Retinal pigment epithelial cell (primary cell): Measurements from ENCODE around the gene CHD5.

Experiments used
- DNase-seq: peaks from one replicate; pipeline ENCODE4 v3.0.0-alpha.2; 2010; ENCODE audit warnings: low read depth
- H3K4me3 ChIP-seq: 2 replicates; pipeline ENCODE4 v1.5.1; 2011; ENCODE audit warnings: mild to moderate bottlenecking, low read length, control low read depth, moderate library complexity
- TF ChIP-seq, protein P1 (sequence below): conservative IDR thresholded peaks from 2 replicates; pipeline ENCODE4 v1.5.1; 2011; ENCODE audit warnings: low read depth, low read length, control low read depth, inconsistent platforms

The CHD5 gene

DNA sequence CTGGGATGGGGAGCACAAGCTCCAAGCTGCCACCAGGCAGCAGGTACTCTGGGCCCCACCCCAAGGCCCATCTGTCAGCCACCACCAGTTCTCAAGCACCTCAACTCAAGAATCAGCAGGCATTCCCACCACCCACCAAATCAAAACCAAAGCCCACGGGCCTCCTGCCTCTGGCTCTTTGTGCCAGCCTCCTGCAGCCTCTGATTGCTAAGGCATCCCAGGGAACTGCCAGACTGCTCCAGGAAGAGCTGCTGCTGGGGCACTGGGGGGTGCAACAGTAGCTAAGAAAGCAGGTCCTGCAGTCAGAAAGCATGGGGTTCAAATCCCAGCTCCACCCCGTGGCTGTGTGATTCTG is 34.7 kb downstream of the CHD5 start:
- TF ChIP-seq, protein P1, sequence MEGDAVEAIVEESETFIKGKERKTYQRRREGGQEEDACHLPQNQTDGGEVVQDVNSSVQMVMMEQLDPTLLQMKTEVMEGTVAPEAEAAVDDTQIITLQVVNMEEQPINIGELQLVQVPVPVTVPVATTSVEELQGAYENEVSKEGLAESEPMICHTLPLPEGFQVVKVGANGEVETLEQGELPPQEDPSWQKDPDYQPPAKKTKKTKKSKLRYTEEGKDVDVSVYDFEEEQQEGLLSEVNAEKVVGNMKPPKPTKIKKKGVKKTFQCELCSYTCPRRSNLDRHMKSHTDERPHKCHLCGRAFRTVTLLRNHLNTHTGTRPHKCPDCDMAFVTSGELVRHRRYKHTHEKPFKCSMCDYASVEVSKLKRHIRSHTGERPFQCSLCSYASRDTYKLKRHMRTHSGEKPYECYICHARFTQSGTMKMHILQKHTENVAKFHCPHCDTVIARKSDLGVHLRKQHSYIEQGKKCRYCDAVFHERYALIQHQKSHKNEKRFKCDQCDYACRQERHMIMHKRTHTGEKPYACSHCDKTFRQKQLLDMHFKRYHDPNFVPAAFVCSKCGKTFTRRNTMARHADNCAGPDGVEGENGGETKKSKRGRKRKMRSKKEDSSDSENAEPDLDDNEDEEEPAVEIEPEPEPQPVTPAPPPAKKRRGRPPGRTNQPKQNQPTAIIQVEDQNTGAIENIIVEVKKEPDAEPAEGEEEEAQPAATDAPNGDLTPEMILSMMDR: no peak
- no peak for DNase-seq
- no peak overlapping the region for H3K4me3 ChIP-seq

DNA sequence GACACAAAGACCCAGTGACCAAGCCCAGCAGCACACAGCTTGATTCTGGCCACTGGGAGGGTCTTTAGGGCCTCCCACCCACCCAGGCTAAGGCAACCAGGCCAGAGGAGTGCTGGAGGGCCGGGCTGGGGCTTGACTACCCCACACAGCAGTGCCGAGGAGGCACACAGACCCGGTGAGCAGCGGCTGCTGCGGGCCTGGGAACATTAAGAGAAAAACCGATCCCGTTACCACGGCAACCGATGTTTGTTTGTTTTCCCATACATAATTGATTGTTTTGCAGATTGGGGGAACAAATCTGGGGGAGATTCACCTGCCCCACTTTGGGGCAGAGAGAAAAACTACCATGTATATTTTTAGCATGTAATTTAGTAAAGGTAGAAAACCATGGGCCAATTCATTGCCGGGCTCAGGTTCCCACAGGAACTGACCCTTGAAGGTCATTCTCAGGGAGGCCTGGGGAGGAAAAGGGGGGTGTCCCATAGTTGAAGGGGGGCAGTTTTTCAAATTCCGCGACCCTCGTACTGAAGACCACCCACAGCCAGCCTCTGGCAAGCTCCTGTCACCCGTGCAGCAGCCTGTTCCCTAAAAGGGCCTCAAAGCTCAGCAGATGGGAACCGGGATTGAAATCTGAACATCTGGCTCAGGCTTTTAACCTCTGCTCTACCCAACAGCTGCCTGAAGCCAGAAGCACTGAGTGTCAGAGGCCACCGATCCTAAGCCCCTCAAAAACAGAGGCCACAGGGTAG is 35.3 kb downstream of the CHD5 start:
- no peak for DNase-seq

DNA sequence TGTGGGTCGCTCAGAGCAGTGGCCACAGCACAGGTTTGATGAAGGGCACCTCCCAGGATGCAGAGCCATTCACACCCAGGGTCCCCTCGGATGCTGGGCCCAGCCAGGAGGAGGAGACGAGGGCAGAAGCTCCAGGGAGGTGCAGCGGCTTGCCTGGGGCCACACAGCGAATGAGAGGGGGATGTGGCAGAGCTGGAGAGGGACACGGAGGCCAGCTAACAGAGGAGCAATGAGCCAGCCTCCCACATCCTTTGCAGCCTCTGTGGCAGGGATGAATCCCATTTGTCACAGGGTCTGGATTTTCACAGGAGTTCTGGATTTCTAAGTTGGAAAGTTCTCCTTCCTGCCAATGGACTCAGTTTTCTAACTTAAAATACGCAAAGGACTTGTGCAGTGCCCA is 35.9 kb downstream of the CHD5 start:
- no peak for DNase-seq
- no peak overlapping the region for H3K4me3 ChIP-seq
- TF ChIP-seq, protein P1: no peak

More for the DNA sequence above, 35.3 kb downstream of the CHD5 start:
- TF ChIP-seq, protein P1: no peak
- no peak overlapping the region for H3K4me3 ChIP-seq

DNA sequence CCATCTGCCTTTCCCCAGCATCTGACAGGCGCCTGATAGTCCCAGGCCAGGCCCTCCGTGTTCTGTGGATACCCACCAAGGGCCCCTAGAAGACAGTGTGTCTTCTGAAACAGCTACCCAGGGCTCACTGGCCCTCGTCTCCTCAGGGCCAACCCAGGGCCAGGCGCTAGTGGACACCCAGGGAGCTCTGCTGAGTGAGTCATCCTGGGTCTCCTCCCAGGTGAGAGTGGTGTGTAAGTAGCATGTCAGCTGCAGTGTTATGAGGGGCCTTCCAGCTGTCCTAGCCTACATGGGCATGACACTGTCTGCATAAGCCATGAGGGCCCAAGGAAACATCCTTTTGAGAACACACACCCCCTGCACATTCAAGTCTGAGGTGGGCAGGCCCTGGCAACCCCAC is 36.7 kb downstream of the CHD5 start:
- TF ChIP-seq, protein P1: no peak
- no peak overlapping the region for H3K4me3 ChIP-seq
- no peak for DNase-seq

DNA sequence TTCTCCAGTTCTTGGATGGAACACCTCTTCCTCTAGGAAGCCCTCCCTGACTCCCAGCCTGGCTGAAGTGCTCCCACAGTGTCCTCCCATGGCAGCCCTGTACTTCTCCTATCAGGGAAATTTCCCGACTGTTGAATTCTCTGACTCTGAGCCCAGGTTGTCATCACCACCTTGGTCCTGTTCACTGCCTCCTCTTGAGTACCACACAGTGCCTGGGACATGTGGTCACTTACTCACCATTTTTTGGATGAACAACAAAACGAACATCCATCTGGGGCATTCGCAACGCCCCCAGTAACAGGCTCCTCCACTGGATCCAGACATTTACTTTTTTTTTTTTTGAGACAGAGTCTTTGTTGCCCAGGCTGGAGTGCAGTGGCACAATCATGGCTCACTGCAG is 37.4 kb downstream of the CHD5 start:
- no peak for DNase-seq
- TF ChIP-seq, protein P1: no peak
- no peak overlapping the region for H3K4me3 ChIP-seq

DNA sequence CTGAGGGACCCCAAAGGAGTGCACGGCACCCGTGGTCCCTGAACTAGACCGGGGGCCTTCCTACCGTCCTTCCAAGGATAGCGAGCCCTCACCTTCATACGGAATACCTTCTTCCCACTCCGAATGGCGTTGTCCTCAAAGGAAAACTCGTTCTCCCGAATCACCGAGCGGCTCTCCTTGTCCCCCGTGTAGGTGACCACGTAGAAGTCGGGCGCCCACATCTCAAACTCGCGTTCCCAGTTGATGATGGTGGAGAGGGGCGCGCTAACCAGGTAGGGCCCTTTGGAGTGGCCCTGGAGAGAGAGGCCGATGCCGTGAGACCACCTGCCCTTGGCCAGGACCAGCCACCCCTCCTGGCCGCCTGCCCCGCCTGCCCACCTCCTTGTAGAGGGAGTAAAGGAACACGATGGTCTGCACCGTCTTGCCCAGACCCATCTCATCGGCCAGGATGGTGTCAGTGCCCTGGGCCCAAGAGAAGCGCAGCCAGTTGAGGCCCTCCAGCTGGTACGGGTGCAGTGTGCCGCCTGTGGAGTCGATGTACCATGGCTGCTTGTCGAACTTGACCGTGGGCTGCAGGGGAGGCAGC is 38.0 kb downstream of the CHD5 start:
- TF ChIP-seq, protein P1: no peak
- no peak overlapping the region for H3K4me3 ChIP-seq
- DNase-seq: no peak

DNA sequence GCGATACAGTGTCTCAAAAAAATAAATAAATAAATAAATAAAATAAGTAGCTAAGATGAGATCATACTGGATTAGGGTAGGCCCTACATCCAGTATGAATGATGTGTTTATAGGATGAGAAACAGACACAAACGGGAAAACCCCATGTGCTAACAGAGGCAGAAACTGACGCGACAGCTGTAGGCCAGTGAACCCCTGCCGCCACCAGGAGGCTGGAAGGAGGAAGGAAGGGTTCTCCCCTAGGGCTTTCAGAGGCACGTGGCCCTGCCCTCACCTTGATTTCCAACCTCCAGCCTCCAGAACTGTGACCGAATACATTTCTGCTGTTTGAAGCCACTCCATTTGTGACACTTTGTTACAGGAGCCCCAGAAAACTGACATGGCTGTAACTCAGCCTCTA is 38.5 kb downstream of the CHD5 start:
- TF ChIP-seq, protein P1: peak; percentile 18
- no peak for DNase-seq
- H3K4me3 ChIP-seq: no peak overlapping the region
